ENCODE data around the gene NRAS. TPM values are rescaled to one million over a fixed set of nuclear protein-coding genes. Genes with fewer than 3 reads are reported as not detected.

The NRAS gene
- polyA plus RNA-seq, 1 experiment = 69.8 TPM

GRCh38 chr1:114671939-114672275 is 44.7 kb downstream of the NRAS start:
- Histone ChIP-seq H3K9me3 (ENCODE audit: control insufficient read depth, insufficient read depth, low read length) (no peaks in the 10 kb centered on the region), H3K27ac (ENCODE audit: low read depth, low read length) (no peak overlapping the region), H3K27me3 (ENCODE audit: control insufficient read depth, insufficient read depth, low read length) (peaks cover 5% of the 10 kb centered on the region), H3K4me3 (ENCODE audit: low read depth, low read length) (no peak overlapping the region)
- ChIA-PET POLR2A (no interaction called here), CTCF (interaction anchor here (1.3 to 5.4 kb wide), 4 partner anchors 9 to 694 kb away, joined by 3 to 25 read pairs (median 4); no protein-coding TSS in a partner anchor)
- TF ChIP-seq CTCF (IDR thresholded peaks at IDR 0.05; ENCODE audit: low read depth, low read length) = no peak
- no peak for DNase-seq (ENCODE audit: low read depth, low spot score)

- ChIA-PET POLR2A (no interaction called here), CTCF (interaction anchor here (0.7 to 5.4 kb wide), 5 partner anchors 10 to 693 kb away, joined by 3 to 25 read pairs (median 3); no protein-coding TSS in a partner anchor)
- Histone ChIP-seq H3K4me3 (ENCODE audit: low read depth, low read length) (no peak overlapping the region), H3K27me3 (ENCODE audit: control insufficient read depth, insufficient read depth, low read length) (peaks cover 5% of the 10 kb centered on the region), H3K9me3 (ENCODE audit: control insufficient read depth, insufficient read depth, low read length) (no peaks in the 10 kb centered on the region), H3K27ac (ENCODE audit: low read depth, low read length) (no peak overlapping the region)
- TF ChIP-seq CTCF (IDR thresholded peaks at IDR 0.05; ENCODE audit: low read depth, low read length) = peak; percentile 46
- no peak for DNase-seq (ENCODE audit: low read depth, low spot score)
Observed at GRCh38 chr1:114671011-114671938, 45.3 kb downstream of the NRAS start.

- CTCF ChIA-PET = interaction anchor here (0.7 to 5.4 kb wide), 4 partner anchors 10 to 323 kb away, joined by 3 to 25 read pairs (median 3); no protein-coding TSS in a partner anchor
- Histone ChIP-seq H3K9me3 (ENCODE audit: control insufficient read depth, insufficient read depth, low read length) (no peaks in the 10 kb centered on the region), H3K27me3 (ENCODE audit: control insufficient read depth, insufficient read depth, low read length) (peaks cover 2% of the 10 kb centered on the region), H3K27ac (ENCODE audit: low read depth, low read length) (peak overlapping the region; percentile 39), H3K4me3 (ENCODE audit: low read depth, low read length) (peak overlapping the region; percentile 81)
- POLR2A ChIA-PET = interaction anchor here (1.0 kb wide), 1 partner anchor 159 kb away, joined by 3 read pairs; the partner anchor contains the start of gene TRIM33
- DNase-seq (ENCODE audit: low read depth, low spot score) = peak; percentile 45
- TF ChIP-seq CTCF (IDR thresholded peaks at IDR 0.05; ENCODE audit: low read depth, low read length) = no peak; the same call in 1 of the 2 replicates
Observed at GRCh38 chr1:114670083-114671010, 46.2 kb downstream of the NRAS start.

GRCh38 chr1:114669562-114670082 is 46.9 kb downstream of the NRAS start, which contains the start of gene DENND2C:
Gene DENND2C (minus strand): TSS chr1:114670049. CDS start chr1:114625984, 44,065 bp downstream.
- CTCF ChIA-PET = interaction anchor here (0.7 to 5.4 kb wide), 3 partner anchors 10 to 323 kb away, joined by 3 to 25 read pairs (median 3); no protein-coding TSS in a partner anchor

More at GRCh38 chr1:114669562-114670082, 46.9 kb downstream of the NRAS start, which contains the start of gene DENND2C:
- DNase-seq (ENCODE audit: low read depth, low spot score) = no peak
- no peaks in the 10 kb centered on the region for H3K9me3 ChIP-seq (ENCODE audit: control insufficient read depth, insufficient read depth, low read length)
- POLR2A ChIA-PET = interaction anchor here (1.0 kb wide), 1 partner anchor 158 kb away, joined by 3 read pairs; the partner anchor contains the start of gene TRIM33
- no peaks in the 10 kb centered on the region for H3K27me3 ChIP-seq (ENCODE audit: control insufficient read depth, insufficient read depth, low read length)
- H3K27ac ChIP-seq (ENCODE audit: low read depth, low read length) = peak within 1 kb of the TSS; percentile 39
- H3K4me3 ChIP-seq (ENCODE audit: low read depth, low read length) = peak within 1 kb of the TSS; percentile 81
- no peak for TF ChIP-seq CTCF (IDR thresholded peaks at IDR 0.05; ENCODE audit: low read depth, low read length)
